22Rv1 (cell line): ENCODE data around the gene NOPCHAP1.

Experiments used
- H3K27ac ChIP-seq: fragments of 450-650 bp; 2 replicates; pipeline ENCODE4 v1.5.1; 2017
- CTCF ChIP-seq: fragments of 450-650 bp; IDR thresholded peaks from 2 replicates; pipeline ENCODE4 v1.5.1; 2017; ENCODE audit warnings: mild to moderate bottlenecking
- ZFX ChIP-seq: fragments of 450-650 bp; IDR thresholded peaks from 2 replicates; pipeline ENCODE4 v1.6.1; 2017; ENCODE audit warnings: antibody characterized with exemption, borderline replicate concordance

NOPCHAP1 gene

GRCh38 chr12:105032703-105033357, 46.7 kb downstream of the NOPCHAP1 start:
- TF ChIP-seq ZFX (no peak), CTCF (no peak)

GRCh38 chr12:105033851-105034250, 47.7 kb downstream of the NOPCHAP1 start:
- H3K27ac ChIP-seq = no peak overlapping the region

More at GRCh38 chr12:105032703-105033357, 46.7 kb downstream of the NOPCHAP1 start:
- no peak overlapping the region for H3K27ac ChIP-seq

More at GRCh38 chr12:105033851-105034250, 47.7 kb downstream of the NOPCHAP1 start:
- TF ChIP-seq ZFX (no peak), CTCF (no peak)
